Esophagus muscularis mucosa (tissue), 4 donors: ENCODE data around the gene CBL. TPM values are rescaled to one million over a fixed set of nuclear protein-coding genes. Genes with fewer than 3 reads are reported as not detected.
"Not testable (repeated sequence)": the region's sequence is repeated elsewhere in the genome, so short reads cannot be mapped to it uniquely, and the experiment has no call there.

ENCODE experiments used
- DNase-seq: peaks from one replicate; pipeline ENCODE4 v3.0.0-alpha.2; 2017; ENCODE audit errors: extremely low spot score
- H3K27ac ChIP-seq, 4 donors: fragments of 200-600 bp; sonication (generic); replicated peaks in 1 of 4; 1 replicate in 3 of 4; 2 replicates in 1 of 4; pipeline ENCODE4 v1.5.1; 2016 to 2019; ENCODE audit warnings: mild to moderate bottlenecking in 1 of 4
- H3K27me3 ChIP-seq, 4 donors: fragments of 200-600 bp; sonication (generic); one replicate each; pipeline versions ENCODE4 v1.5.1 to v1.6.0; 2016 to 2019
- H3K36me3 ChIP-seq, 4 donors: fragments of 200-600 bp; sonication (generic); one replicate each; pipeline ENCODE4 v1.5.1; 2016 to 2019
- H3K4me1 ChIP-seq, 4 donors: fragments of 200-600 bp; sonication (generic); one replicate each; pipeline ENCODE4 v1.5.1; 2016 to 2019
- H3K4me3 ChIP-seq, 4 donors: fragments of 200-600 bp; sonication (generic); 1 replicate in 2 of 4; 2 replicates in 2 of 4; pipeline ENCODE4 v1.5.1; 2016 to 2019; ENCODE audit warnings: mild to moderate bottlenecking in 4 of 4, moderate library complexity in 1 of 4
- H3K9me3 ChIP-seq, 4 donors: fragments of 200-600 bp; sonication (generic); 1 replicate in 3 of 4; 2 replicates in 1 of 4; pipeline ENCODE4 v1.5.1; 2016 to 2019
- CTCF ChIP-seq, 3 experiments: fragments of 200-600 bp in 2 of 3; fragments of 450-650 bp in 1 of 3; sonication (generic) in 2 of 3; IDR thresholded peaks; one replicate each; pipeline ENCODE4 v1.5.1; 2017 to 2019; ENCODE audit warnings: antibody characterized with exemption in 3 of 3, mild to moderate bottlenecking in 2 of 3, moderate library complexity in 1 of 3
- EP300 ChIP-seq: sonication (generic); formaldehyde crosslinking; IDR thresholded peaks from one replicate; pipeline ENCODE4 v1.6.1; 2017; ENCODE audit warnings: antibody characterized with exemption
- POLR2A ChIP-seq: fragments of 450-650 bp; IDR thresholded peaks from one replicate; pipeline ENCODE4 v1.6.1; 2017; ENCODE audit warnings: antibody characterized with exemption, moderate library complexity, mild to moderate bottlenecking, low read depth
- POLR2AphosphoS5 ChIP-seq, 2 donors: sonication (generic); formaldehyde crosslinking; IDR thresholded peaks; one replicate each; pipeline ENCODE4 v1.6.1; 2017; ENCODE audit warnings: antibody characterized with exemption in 2 of 2
- WGBS: methylation state at CpG from one replicate; pipeline ENCODE4 v1.1.5; 2018; 5-methylcytosine and 5-hydroxymethylcytosine counted together
- intact Hi-C: fragments of 100-400 bp; cut with DNase I; formaldehyde crosslinking; loops from one replicate; pipeline ENCODE4 v1.15.1; 2023
- total RNA-seq, 4 donors: library from RNA; depleted of rRNA; stranded (reverse); fragments of >200 nt; gene quantifications; one replicate each; pipeline versions ENCODE4 v1.1.0 to v1.2.1, GENCODE V29; 2016

Gene CBL
- total RNA-seq, 4 donors from 2014 or later, result 20.7 to 27.7 (median 24.1) TPM

GRCh38 chr11:119190531-119190930 lies 15.6 kb upstream of the CBL start:
- TF ChIP-seq EP300 (no peak), CTCF (IDR thresholded peaks at IDR 0.05) (no peak), POLR2AphosphoS5 (IDR thresholded peaks at IDR 0.05) (no peak), POLR2A (no peak)
- Histone ChIP-seq H3K4me1 (no peaks in the 10 kb centered on the region), H3K4me3 (no peak overlapping the region), H3K9me3 (no peaks in the 10 kb centered on the region), H3K27ac (no peak overlapping the region), H3K36me3 (no peaks in the 10 kb centered on the region), H3K27me3 (peaks cover 0 to 21% (median 0%) of the 10 kb centered on the region in 4 donors)
- no peak for DNase-seq
- intact Hi-C loops, result no loop called here
- WGBS, result 89% methylated on average over 9 of the region's 9 CpGs

- WGBS, result 94% methylated on average over 14 of the region's 14 CpGs
- H3K4me1 ChIP-seq, H3K4me3 ChIP-seq, DNase-seq, H3K36me3 ChIP-seq, intact Hi-C loops, H3K27ac ChIP-seq, H3K9me3 ChIP-seq: not testable (repeated sequence)
- peaks cover 0 to 19% (median 0%) of the 10 kb centered on the region in 4 donors for H3K27me3 ChIP-seq
These were observed 14.9 kb upstream of the CBL start for GRCh38 chr11:119191265-119191664.

- Histone ChIP-seq H3K27me3 (peaks cover 0 to 12% (median 0%) of the 10 kb centered on the region in 4 donors), H3K36me3 (no peaks in the 10 kb centered on the region), H3K9me3 (no peaks in the 10 kb centered on the region), H3K27ac (no peak overlapping the region), H3K4me3 (no peak overlapping the region), H3K4me1 (no peaks in the 10 kb centered on the region)
- intact Hi-C loops, result no loop called here
- no peak for TF ChIP-seq EP300
- no peak for TF ChIP-seq CTCF (IDR thresholded peaks at IDR 0.05)
- no peak for TF ChIP-seq POLR2A
- TF ChIP-seq POLR2AphosphoS5 (IDR thresholded peaks at IDR 0.05), result no peak
- no peak for DNase-seq
- WGBS, result 90% methylated on average over 3 of the region's 3 CpGs
These were observed 14.0 kb upstream of the CBL start for GRCh38 chr11:119192111-119192510.

- intact Hi-C loops, result no loop called here
- 89% methylated on average over 5 of the region's 5 CpGs for WGBS
- H3K27me3 ChIP-seq, result peaks cover 0 to 3% (median 0%) of the 10 kb centered on the region in 4 donors
- no peaks in the 10 kb centered on the region for H3K36me3 ChIP-seq
- no peaks in the 10 kb centered on the region for H3K9me3 ChIP-seq
- DNase-seq, result no peak
- no peaks in the 10 kb centered on the region for H3K4me1 ChIP-seq
- no peak overlapping the region for H3K4me3 ChIP-seq
- TF ChIP-seq POLR2A (no peak), EP300 (no peak), CTCF (IDR thresholded peaks at IDR 0.05) (no peak), POLR2AphosphoS5 (IDR thresholded peaks at IDR 0.05) (no peak)
- no peak overlapping the region for H3K27ac ChIP-seq
These were observed 13.1 kb upstream of the CBL start for GRCh38 chr11:119193001-119193400.

- H3K27me3 ChIP-seq, result no peaks in the 10 kb centered on the region
- intact Hi-C loops, result no loop called here
- 86% methylated on average over 10 of the region's 10 CpGs for WGBS
These were observed 12.5 kb upstream of the CBL start for GRCh38 chr11:119193626-119194025.

More at GRCh38 chr11:119193626-119194025, 12.5 kb upstream of the CBL start:
- Histone ChIP-seq H3K36me3 (no peaks in the 10 kb centered on the region), H3K9me3 (no peaks in the 10 kb centered on the region), H3K4me3 (no peak overlapping the region), H3K4me1 (no peaks in the 10 kb centered on the region), H3K27ac (no peak overlapping the region)
- no peak for DNase-seq
- TF ChIP-seq POLR2AphosphoS5 (IDR thresholded peaks at IDR 0.05), result no peak
- TF ChIP-seq EP300, result no peak
- TF ChIP-seq CTCF (IDR thresholded peaks at IDR 0.05), result no peak
- no peak for TF ChIP-seq POLR2A
